DND-41 (cell line): Measurements from ENCODE around the gene ADAMTS16.

Source experiments
- CTCF ChIP-seq: IDR thresholded peaks from 2 replicates; pipeline ENCODE4 v1.5.1; 2012; ENCODE audit warnings: borderline replicate concordance, low read length, moderate library complexity, mild to moderate bottlenecking; ENCODE audit not compliant: poor library complexity, severe bottlenecking; ENCODE audit errors: extremely low read depth
- EZH2 ChIP-seq: IDR thresholded peaks from 3 replicates; pipeline ENCODE4 v1.6.1; 2012; ENCODE audit warnings: borderline replicate concordance, low read depth, mild to moderate bottlenecking, moderate library complexity, low read length, inconsistent platforms; ENCODE audit not compliant: severe bottlenecking

- TF ChIP-seq CTCF (no peak), EZH2 (no peak)
Observed at GRCh38 chr5:5195128-5195918, 55.2 kb downstream of the ADAMTS16 start.
